IMR-90 (cell line): ENCODE results near the gene FAU. TPM values are rescaled to one million over a fixed set of nuclear protein-coding genes. Genes with fewer than 3 reads are reported as not detected.

Source experiments
- ATAC-seq: fragments of 200-7000 bp; cut with Tn5 transposase; 2 replicates; pipeline ENCODE4 v1.9.1; 2020; ENCODE audit warnings: low read depth, mild to moderate bottlenecking, moderate library complexity
- BruUV-seq: library from RNA; stranded (reverse); fragments of 400-500 nt; replicated peaks from 2 replicates; lab custom pipeline; 2021; lab: Mats Ljungman, UMichigan
- CTCF ChIA-PET: fragments of 300-600 bp; formaldehyde crosslinking; extraction: SDS; loops from one replicate; lab custom pipeline; 2021; ENCODE audit warnings: antibody characterized with exemption; lab: Yijun Ruan, JAX
- POLR2A ChIA-PET: fragments of 300-600 bp; sonication (Branson Sonifier 250); formaldehyde crosslinking; loops from one replicate; lab custom pipeline; 2022; ENCODE audit warnings: antibody characterized with exemption; ENCODE audit not compliant: unreplicated experiment; lab: Charles Lee
- DNase-seq: peaks from one replicate; pipeline ENCODE4 v3.0.0; 2013
- H2AFZ ChIP-seq: replicated peaks from 2 replicates; pipeline ENCODE3; 2013; ENCODE audit warnings: low read length, mild to moderate bottlenecking; ENCODE audit not compliant: poor library complexity
- H2AK5ac ChIP-seq: 2 replicates; pipeline ENCODE4 v1.6.1; 2013; ENCODE audit warnings: low read depth, low read length, inconsistent platforms
- H2AK9ac ChIP-seq: replicated peaks from 2 replicates; pipeline ENCODE3; 2013; ENCODE audit warnings: mild to moderate bottlenecking, low read depth, low read length, moderate library complexity; ENCODE audit not compliant: poor library complexity
- H2BK120ac ChIP-seq: 2 replicates; pipeline ENCODE4 v1.6.1; 2013; ENCODE audit warnings: low read depth, low read length, inconsistent platforms
- H2BK15ac ChIP-seq: 3 replicates; pipeline ENCODE4 v1.6.1; 2013; ENCODE audit warnings: low read depth, low read length, inconsistent platforms
- H2BK20ac ChIP-seq: 2 replicates; pipeline ENCODE4 v1.6.1; 2013; ENCODE audit warnings: low read depth, mild to moderate bottlenecking, inconsistent platforms, low read length, moderate library complexity
- H2BK5ac ChIP-seq: 2 replicates; pipeline ENCODE4 v1.6.1; 2013; ENCODE audit warnings: mild to moderate bottlenecking, low read depth, low read length, inconsistent platforms; ENCODE audit not compliant: poor library complexity, severe bottlenecking
- H3K14ac ChIP-seq: replicated peaks from 2 replicates; pipeline ENCODE4 v1.6.1; 2013; ENCODE audit warnings: low read depth, low read length, inconsistent platforms
- H3K18ac ChIP-seq: 2 replicates; pipeline ENCODE4 v1.6.1; 2013; ENCODE audit warnings: low read depth, low read length, control low read depth
- H3K23ac ChIP-seq: 2 replicates; pipeline ENCODE4 v1.6.1; 2013; ENCODE audit warnings: low read depth, low read length, inconsistent platforms
- H3K27ac ChIP-seq: 2 replicates; pipeline ENCODE4 v1.5.1; 2013; ENCODE audit warnings: mild to moderate bottlenecking, control low read depth, low read length; ENCODE audit not compliant: insufficient read depth
- H3K27me3 ChIP-seq: 2 replicates; pipeline ENCODE4 v1.6.1; 2013; ENCODE audit warnings: low read length; ENCODE audit not compliant: control insufficient read depth, insufficient read depth
- H3K36me3 ChIP-seq: 2 replicates; pipeline ENCODE4 v1.6.1; 2013; ENCODE audit warnings: low read length, mixed read lengths; ENCODE audit not compliant: control insufficient read depth, insufficient read depth
- H3K4ac ChIP-seq: 2 replicates; pipeline ENCODE4 v1.6.1; 2013; ENCODE audit warnings: low read depth, low read length, inconsistent platforms
- H3K4me1 ChIP-seq: 2 replicates; pipeline ENCODE4 v1.6.1; 2013; ENCODE audit warnings: low read length, mixed read lengths; ENCODE audit not compliant: control insufficient read depth, insufficient read depth
- H3K4me2 ChIP-seq: 2 replicates; pipeline ENCODE4 v1.6.1; 2013; ENCODE audit warnings: low read depth, mild to moderate bottlenecking, control low read depth, low read length, moderate library complexity
- H3K4me3 ChIP-seq: 2 replicates; pipeline ENCODE4 v1.5.1; 2013; ENCODE audit warnings: low read depth, mild to moderate bottlenecking, control low read depth, low read length, moderate library complexity; ENCODE audit not compliant: insufficient read depth
- H3K56ac ChIP-seq: 2 replicates; pipeline ENCODE4 v1.6.1; 2013; ENCODE audit warnings: low read length, inconsistent platforms; ENCODE audit not compliant: insufficient read depth; ENCODE audit errors: extremely low read depth
- H3K79me1 ChIP-seq, 2 experiments: 2 replicates each; pipeline ENCODE4 v1.6.1; 2013; ENCODE audit warnings: low read length in 2 of 2, inconsistent platforms in 1 of 2, low read depth in 1 of 2
- H3K9ac ChIP-seq: 2 replicates; pipeline ENCODE4 v1.6.1; 2013; ENCODE audit warnings: low read depth, low read length, control low read depth
- H3K9me1 ChIP-seq: 2 replicates; pipeline ENCODE4 v1.6.1; 2013; ENCODE audit warnings: low read length, inconsistent platforms; ENCODE audit not compliant: insufficient read depth
- H3K9me3 ChIP-seq: 2 replicates; pipeline ENCODE4 v1.6.1; 2013; ENCODE audit warnings: low read length; ENCODE audit not compliant: control insufficient read depth, insufficient read depth
- H4K20me1 ChIP-seq: 2 replicates; pipeline ENCODE4 v1.6.1; 2013; ENCODE audit warnings: low read length, inconsistent platforms; ENCODE audit not compliant: insufficient read depth
- H4K5ac ChIP-seq: 2 replicates; pipeline ENCODE4 v1.6.1; 2013; ENCODE audit warnings: mild to moderate bottlenecking, low read depth, low read length, control low read depth
- H4K8ac ChIP-seq, 2 experiments: 2 replicates each; pipeline ENCODE4 v1.6.1; 2013; ENCODE audit warnings: low read depth in 2 of 2, low read length in 2 of 2, control low read depth in 1 of 2, inconsistent platforms in 1 of 2
- H4K91ac ChIP-seq: 2 replicates; pipeline ENCODE4 v1.6.1; 2013; ENCODE audit warnings: low read depth, low read length, inconsistent platforms; ENCODE audit not compliant: insufficient read depth
- BHLHE40 ChIP-seq: fragments of 150-350 bp; IDR thresholded peaks from 2 replicates; pipeline ENCODE4 v1.6.1; 2016; ENCODE audit warnings: mild to moderate bottlenecking, low read depth, low read length
- WGBS, 2 experiments: methylation state at CpG; one replicate each; pipeline versions ENCODE4 v1.1.5 to v1.1.7; 2013; ENCODE audit warnings: missing lambda C conversion rate in 2 of 2; ENCODE audit not compliant: insufficient read length in 1 of 2; ENCODE audit errors: extremely low coverage in 2 of 2; 5-methylcytosine and 5-hydroxymethylcytosine counted together
- dilution Hi-C: fragments of 300-500 bp; cut with HindIII; formaldehyde crosslinking; loops from one replicate; pipeline ENCODE4 v1.14.3; 2018; ENCODE audit warnings: low sequenced_read_pairs; ENCODE audit not compliant: unreplicated experiment
- in situ Hi-C: fragments of 300-500 bp; cut with MboI; formaldehyde crosslinking; loops from 3 replicates; pipeline ENCODE4 v1.14.3; 2019; ENCODE audit warnings: low sequenced_read_pairs, inconsistent platforms, mixed read lengths
- intact Hi-C: fragments of 100-400 bp; cut with micrococcal nuclease; formaldehyde crosslinking; loops from 2 replicates; pipeline ENCODE4 v1.10.0; 2022
- polyA plus RNA-seq, 3 experiments: library from polyadenylated mRNA; depleted of rRNA; stranded (reverse); fragments of >200 nt; gene quantifications; 2 replicates each; pipeline ENCODE4 v1.2.3, GENCODE V29; 2012; ENCODE audit warnings: low replicate concordance in 1 of 3
- total RNA-seq: library from RNA; depleted of rRNA; stranded (reverse); fragments of >200 nt; gene quantifications from 2 replicates; pipeline ENCODE4 v1.2.3, GENCODE V29; 2012

FAU gene
- total and polyA plus RNA-seq, 2 of the 4 experiments (the other 2 are of a cell fraction) = 189 to 652 TPM

GRCh38 chr11:65148657-65149056, 26.7 kb upstream of the FAU start:
- Histone ChIP-seq H3K36me3 (no peaks in the 10 kb centered on the region), H3K9me1 (no peaks in the 10 kb centered on the region), H3K4ac (no peak overlapping the region), H4K91ac (no peak overlapping the region), H2BK15ac (no peak overlapping the region), H3K27ac (no peak overlapping the region), H4K20me1 (no peaks in the 10 kb centered on the region), H3K9ac (no peak overlapping the region), H2BK20ac (no peak overlapping the region), H3K4me3 (no peak overlapping the region), H3K79me1 (no peaks in the 10 kb centered on the region), H2AK9ac (no peak overlapping the region), H2BK5ac (no peak overlapping the region), H4K8ac (no peak overlapping the region), H3K14ac (no peak overlapping the region), H3K4me2 (no peak overlapping the region), H2AK5ac (no peak overlapping the region), H4K5ac (no peak overlapping the region), H3K56ac (no peak overlapping the region), H2BK120ac (no peak overlapping the region), H3K9me3 (peaks cover 3% of the 10 kb centered on the region; the same call in 1 of the 2 replicates), H3K4me1 (peaks cover 2% of the 10 kb centered on the region), H3K23ac (no peak overlapping the region), H3K18ac (no peak overlapping the region), H3K27me3 (peaks cover 12% of the 10 kb centered on the region), H2AFZ (peak overlapping the region; percentile 51)
- no CpG with 5 or more reads among the region's 5 CpGs for WGBS, 2 experiments
- dilution Hi-C loops (no loop called here), in situ Hi-C loops (no loop called here), intact Hi-C loops (no loop called here)
- ChIA-PET POLR2A (no interaction called here), CTCF (no interaction called here)
- no TSS peak for BruUV-seq
- no peak for ATAC-seq
- no peak for DNase-seq
- no peak for TF ChIP-seq BHLHE40
